ENCODE results near the gene CENPF.

CENPF gene

GRCh38 chr1:214676747-214677146 is 73.8 kb downstream of the CENPF start:
- Mint-ChIP-seq H3K27me3 (ENCODE audit: low read depth) (no peaks in the 10 kb centered on the region), H3K27ac (no peak overlapping the region), H3K4me1 (no peaks in the 10 kb centered on the region), H3K4me3 (no peak overlapping the region), H3K36me3 (ENCODE audit: low read depth) (peaks cover 14% of the 10 kb centered on the region), H3K9me3 (peaks cover 18% of the 10 kb centered on the region)
- no peak for TF ChIP-seq CTCF (IDR thresholded peaks at IDR 0.05; ENCODE audit: unreplicated experiment in 3 of 3)

GRCh38 chr1:214677945-214678344 is 75.0 kb downstream of the CENPF start:
- Mint-ChIP-seq H3K4me1 (no peaks in the 10 kb centered on the region), H3K4me3 (no peak overlapping the region), H3K27ac (no peak overlapping the region), H3K9me3 (peaks cover 9% of the 10 kb centered on the region), H3K36me3 (ENCODE audit: low read depth) (peaks cover 4% of the 10 kb centered on the region), H3K27me3 (ENCODE audit: low read depth) (no peaks in the 10 kb centered on the region)
- no peak for TF ChIP-seq CTCF (IDR thresholded peaks at IDR 0.05; ENCODE audit: unreplicated experiment in 3 of 3)

GRCh38 chr1:214678386-214678785 is 75.4 kb downstream of the CENPF start:
- Mint-ChIP-seq H3K27ac (no peak overlapping the region), H3K9me3 (peaks cover 9% of the 10 kb centered on the region), H3K4me3 (no peak overlapping the region)

GRCh38 chr1:214683621-214684020 is 80.6 kb downstream of the CENPF start:
- peaks cover 2% of the 10 kb centered on the region for H3K9me3 Mint-ChIP-seq
- no peak overlapping the region for H3K27ac Mint-ChIP-seq
- H3K4me3 Mint-ChIP-seq, result no peak overlapping the region
- no peaks in the 10 kb centered on the region for H3K36me3 Mint-ChIP-seq (ENCODE audit: low read depth)
- H3K27me3 Mint-ChIP-seq (ENCODE audit: low read depth), result peaks cover 3% of the 10 kb centered on the region
- H3K4me1 Mint-ChIP-seq, result peaks cover 9% of the 10 kb centered on the region
- no peak for TF ChIP-seq CTCF (IDR thresholded peaks at IDR 0.05; ENCODE audit: unreplicated experiment in 3 of 3)

More at GRCh38 chr1:214678386-214678785, 75.4 kb downstream of the CENPF start:
- Mint-ChIP-seq H3K4me1 (no peaks in the 10 kb centered on the region), H3K27me3 (ENCODE audit: low read depth) (no peaks in the 10 kb centered on the region), H3K36me3 (ENCODE audit: low read depth) (peaks cover 4% of the 10 kb centered on the region)
- TF ChIP-seq CTCF (IDR thresholded peaks at IDR 0.05; ENCODE audit: unreplicated experiment in 3 of 3), result no peak

GRCh38 chr1:214685906-214686305 is 82.9 kb downstream of the CENPF start:
- TF ChIP-seq CTCF (IDR thresholded peaks at IDR 0.05; ENCODE audit: unreplicated experiment in 3 of 3), result no peak
- no peak overlapping the region for H3K27ac Mint-ChIP-seq
- peaks cover 9% of the 10 kb centered on the region for H3K4me1 Mint-ChIP-seq
- no peak overlapping the region for H3K4me3 Mint-ChIP-seq
- H3K27me3 Mint-ChIP-seq (ENCODE audit: low read depth), result peaks cover 3% of the 10 kb centered on the region
- no peaks in the 10 kb centered on the region for H3K9me3 Mint-ChIP-seq
- no peaks in the 10 kb centered on the region for H3K36me3 Mint-ChIP-seq (ENCODE audit: low read depth)

GRCh38 chr1:214686497-214686896 is 83.5 kb downstream of the CENPF start:
- peaks cover 9% of the 10 kb centered on the region for H3K4me1 Mint-ChIP-seq
- H3K4me3 Mint-ChIP-seq, result no peak overlapping the region
- peaks cover 3% of the 10 kb centered on the region for H3K27me3 Mint-ChIP-seq (ENCODE audit: low read depth)
- TF ChIP-seq CTCF (IDR thresholded peaks at IDR 0.05; ENCODE audit: unreplicated experiment in 3 of 3), result no peak
- no peaks in the 10 kb centered on the region for H3K9me3 Mint-ChIP-seq
- H3K36me3 Mint-ChIP-seq (ENCODE audit: low read depth), result no peaks in the 10 kb centered on the region
- H3K27ac Mint-ChIP-seq, result no peak overlapping the region

All from nephron (organoid).